Measurements from ENCODE around the gene CSNK1D. TPM values are rescaled to one million over a fixed set of nuclear protein-coding genes. Genes with fewer than 3 reads are reported as not detected.
"Not testable (repeated sequence)": the region's sequence is repeated elsewhere in the genome, so short reads cannot be mapped to it uniquely, and the experiment has no call there.

CSNK1D gene
- polyA plus RNA-seq, 5 donors = 89.6 to 138 (median 108) TPM

DNA sequence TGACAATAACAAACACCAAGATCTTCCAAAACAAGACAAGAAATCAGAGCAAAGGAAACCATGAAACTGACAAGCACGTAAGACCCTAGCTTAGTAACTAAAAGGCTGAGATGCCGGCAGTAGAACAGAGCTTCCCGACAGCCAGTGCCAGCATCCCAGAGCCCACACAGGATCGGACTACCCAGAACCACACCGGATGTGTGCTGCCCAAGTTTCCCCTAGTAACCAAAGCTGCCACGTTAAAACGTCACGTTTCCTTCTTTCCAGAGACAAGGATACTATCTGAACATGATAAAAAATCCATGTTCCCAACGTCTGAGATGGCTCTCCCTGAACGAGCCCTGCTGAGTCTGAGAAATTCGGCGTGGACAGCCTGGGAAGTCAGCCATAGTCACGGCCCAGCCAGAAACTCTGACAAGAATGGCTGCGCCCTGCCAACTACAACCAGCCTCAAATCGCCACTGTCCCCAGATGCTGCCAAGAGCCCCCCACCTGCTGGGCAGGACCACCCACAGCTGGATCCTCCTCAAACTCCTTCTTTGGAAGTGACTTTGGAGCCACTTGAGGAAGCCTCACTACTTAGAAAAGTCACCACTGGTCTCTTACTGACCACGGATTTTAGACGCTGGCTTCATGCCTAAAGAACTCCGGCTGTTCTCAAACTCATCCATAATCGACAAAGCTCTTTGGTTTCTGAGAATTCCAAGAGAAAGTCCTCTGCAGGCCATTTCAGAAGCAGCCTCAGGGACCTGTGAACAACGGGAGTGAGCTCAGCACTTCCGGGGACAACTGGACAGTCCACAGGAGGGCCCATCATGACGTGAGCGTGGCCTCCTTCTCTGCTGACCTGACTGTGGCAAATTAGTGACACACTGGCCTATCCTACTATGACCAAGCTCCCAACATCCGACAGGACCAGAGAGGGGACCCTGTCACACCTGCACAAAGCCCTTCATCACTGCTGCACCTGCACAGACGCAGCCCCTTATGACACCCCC lies 77.5 kb downstream of the CSNK1D start:
- peak; percentile 34 to 45 for DNase-seq

DNA sequence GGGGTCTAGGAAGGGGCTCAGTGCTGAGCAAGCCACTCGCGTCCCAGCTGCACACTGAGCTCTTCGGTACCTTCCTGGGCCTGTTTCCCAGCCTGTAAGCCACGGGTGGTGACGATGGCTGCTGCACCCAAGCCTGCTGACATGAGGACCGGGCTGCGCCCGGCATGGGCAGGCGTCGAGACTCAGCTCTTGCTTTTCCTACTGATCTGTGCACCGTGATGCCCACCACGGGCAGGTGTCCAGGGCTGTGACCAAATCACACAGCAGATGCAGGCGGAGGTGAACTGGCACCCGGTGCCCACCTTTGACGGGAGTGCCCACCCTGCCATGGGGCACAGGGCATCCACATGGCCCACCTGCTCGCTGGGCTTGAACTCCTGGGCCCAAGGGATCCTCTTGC lies 78.7 kb downstream of the CSNK1D start:
- DNase-seq = no peak

DNA sequence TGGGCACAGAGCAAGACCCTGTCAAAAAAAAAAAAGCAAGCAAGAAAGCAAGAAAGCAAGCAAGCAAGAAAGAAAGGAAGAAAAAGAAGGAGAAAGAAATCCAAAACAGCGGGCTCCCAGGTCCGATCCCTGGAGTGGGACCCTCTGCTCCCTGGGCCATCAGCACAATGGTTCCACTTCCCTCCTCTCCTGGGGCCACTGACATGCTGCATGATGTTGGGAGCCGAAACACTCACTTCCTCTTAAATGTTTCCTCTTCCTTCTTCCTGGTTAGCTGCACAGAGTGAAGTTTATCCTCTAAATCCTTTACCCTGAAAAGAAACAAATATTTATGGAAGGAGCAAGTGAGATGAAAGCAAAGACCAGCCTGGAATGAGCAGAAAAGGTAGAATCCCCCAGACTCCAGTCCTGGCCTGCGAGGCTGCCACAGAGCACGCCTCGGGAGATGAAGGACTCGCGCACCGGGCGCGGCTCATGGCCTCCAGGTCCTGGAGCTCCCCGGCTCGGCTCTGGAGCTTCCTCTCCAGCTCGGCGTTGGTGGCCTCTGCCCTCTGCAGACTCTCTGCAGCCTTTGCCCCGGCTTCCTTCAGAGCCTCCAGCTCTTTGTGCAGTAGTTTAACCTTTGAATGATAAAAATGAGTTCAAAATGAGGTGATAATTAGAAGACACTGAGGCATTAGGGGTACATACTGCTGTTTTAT lies 79.8 kb downstream of the CSNK1D start:
- DNase-seq = no peak

DNA sequence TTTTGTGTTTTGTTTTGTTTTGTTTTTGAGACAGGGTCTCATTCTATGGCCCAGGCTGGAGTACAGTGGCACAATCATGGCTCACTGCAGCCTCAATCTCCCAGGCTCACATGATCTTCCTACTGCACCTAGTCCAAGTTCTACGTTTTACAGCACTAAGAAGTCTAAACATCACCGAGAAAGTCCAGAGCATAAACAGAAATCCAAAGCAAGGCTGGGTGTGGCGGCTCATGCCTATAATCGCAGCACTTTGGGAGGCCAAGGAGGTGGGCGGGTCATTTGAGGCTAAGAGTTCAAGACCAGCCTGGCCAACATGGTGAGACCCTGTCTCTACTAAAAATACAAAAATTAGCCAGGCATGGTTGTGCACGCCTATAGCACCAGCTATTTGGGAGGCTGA lies 80.5 kb downstream of the CSNK1D start:
- not testable (repeated sequence) for DNase-seq

Other genes with a start within 250 kb of the CSNK1D start
- 10 to 100 TPM; 11.6 to 26.2 (median 16.2) TPM for gene RAC3, start 242.0 kb downstream of the CSNK1D start, polyA plus RNA-seq (ENCODE audit: insufficient read depth in 1 of 5, insufficient read length in 5 of 5, low replicate concordance in 1 of 5)
- 10 to 100 TPM; 57.7 to 99.0 (median 67.4) TPM for gene DCXR, start 236.0 kb downstream of the CSNK1D start, polyA plus RNA-seq (ENCODE audit: insufficient read depth in 1 of 5, insufficient read length in 5 of 5, low replicate concordance in 1 of 5)
- gene RFNG, start 221.9 kb downstream of the CSNK1D start, polyA plus RNA-seq (ENCODE audit: insufficient read depth in 1 of 5, insufficient read length in 5 of 5, low replicate concordance in 1 of 5) = 10 to 100 TPM; 31.2 to 57.4 (median 50.3) TPM
- 100 to 1,000 TPM in 1 of 5 donors, 10 to 100 TPM in 4; 63.6 to 105 (median 81.9) TPM for gene GPS1, start 221.8 kb downstream of the CSNK1D start, polyA plus RNA-seq (ENCODE audit: insufficient read depth in 1 of 5, insufficient read length in 5 of 5, low replicate concordance in 1 of 5)
- 100 to 1,000 TPM in 1 of 5 donors, 10 to 100 TPM in 4; 51.2 to 104 (median 67.2) TPM for gene DUS1L, start 207.9 kb downstream of the CSNK1D start, polyA plus RNA-seq (ENCODE audit: insufficient read depth in 1 of 5, insufficient read length in 5 of 5, low replicate concordance in 1 of 5)
- 10 to 100 TPM; 17.0 to 71.5 (median 22.6) TPM for gene FASN, start 175.5 kb downstream of the CSNK1D start, polyA plus RNA-seq (ENCODE audit: insufficient read depth in 1 of 5, insufficient read length in 5 of 5, low replicate concordance in 1 of 5)
- gene CCDC57, start 60.9 kb downstream of the CSNK1D start, polyA plus RNA-seq (ENCODE audit: insufficient read depth in 1 of 5, insufficient read length in 5 of 5, low replicate concordance in 1 of 5) = 10 to 100 TPM; 42.5 to 68.9 (median 64.8) TPM
- 10 to 100 TPM; 10.2 to 23.4 (median 20.1) TPM for gene SLC16A3, start 44.7 kb downstream of the CSNK1D start, polyA plus RNA-seq (ENCODE audit: insufficient read depth in 1 of 5, insufficient read length in 5 of 5, low replicate concordance in 1 of 5)
- gene CD7, start 43.9 kb upstream of the CSNK1D start, polyA plus RNA-seq (ENCODE audit: insufficient read depth in 1 of 5, insufficient read length in 5 of 5, low replicate concordance in 1 of 5) = 1 to 10 TPM in 4 of 5 donors, under 1 TPM in 1; 0.95 to 2.5 (median 1.2) TPM
- 1 to 10 TPM; 1.4 to 3.7 (median 1.9) TPM for gene SECTM1, start 60.1 kb upstream of the CSNK1D start, polyA plus RNA-seq (ENCODE audit: insufficient read depth in 1 of 5, insufficient read length in 5 of 5, low replicate concordance in 1 of 5)
- not detected for gene TEX19, start 85.5 kb upstream of the CSNK1D start, polyA plus RNA-seq (ENCODE audit: insufficient read depth in 1 of 5, insufficient read length in 5 of 5, low replicate concordance in 1 of 5)
- gene UTS2R, start 98.1 kb upstream of the CSNK1D start, polyA plus RNA-seq (ENCODE audit: insufficient read depth in 1 of 5, insufficient read length in 5 of 5, low replicate concordance in 1 of 5) = under 1 TPM in 1 of 5 donors, not detected in 4; 0.45 TPM
- gene HEXD, start 144.6 kb upstream of the CSNK1D start, polyA plus RNA-seq (ENCODE audit: insufficient read depth in 1 of 5, insufficient read length in 5 of 5, low replicate concordance in 1 of 5) = 10 to 100 TPM; 31.0 to 50.9 (median 39.1) TPM
- gene OGFOD3, start 144.9 kb upstream of the CSNK1D start, polyA plus RNA-seq (ENCODE audit: insufficient read depth in 1 of 5, insufficient read length in 5 of 5, low replicate concordance in 1 of 5) = 10 to 100 TPM; 18.5 to 35.4 (median 26.2) TPM
- gene CYBC1, start 177.1 kb upstream of the CSNK1D start, polyA plus RNA-seq (ENCODE audit: insufficient read depth in 1 of 5, insufficient read length in 5 of 5, low replicate concordance in 1 of 5) = 10 to 100 TPM; 40.8 to 54.6 (median 48.9) TPM
- gene NARF, start 185.0 kb upstream of the CSNK1D start, polyA plus RNA-seq (ENCODE audit: insufficient read depth in 1 of 5, insufficient read length in 5 of 5, low replicate concordance in 1 of 5) = 100 to 1,000 TPM in 3 of 5 donors, 10 to 100 TPM in 2; 91.2 to 122 (median 108) TPM
- gene FOXK2, start 246.0 kb upstream of the CSNK1D start, polyA plus RNA-seq (ENCODE audit: insufficient read depth in 1 of 5, insufficient read length in 5 of 5, low replicate concordance in 1 of 5) = 10 to 100 TPM; 29.2 to 41.7 (median 34.8) TPM

All from right lung (tissue), 5 donors.